WTC11 (cell line): ENCODE measurements around the gene RMND5A. TPM values are rescaled to one million over a fixed set of nuclear protein-coding genes. Genes with fewer than 3 reads are reported as not detected.

Source experiments
- ATF1 ChIP-seq: sonication (generic); formaldehyde crosslinking; IDR thresholded peaks from 2 replicates; pipeline ENCODE4 v1.8.1; 2023; ENCODE audit warnings: mild to moderate bottlenecking, moderate library complexity, missing genetic modification reagents
- CBFB ChIP-seq: sonication (generic); formaldehyde crosslinking; IDR thresholded peaks from 2 replicates; pipeline ENCODE4 v1.8.1; 2022; ENCODE audit warnings: mild to moderate bottlenecking, low read depth, missing genetic modification reagents
- CREM ChIP-seq: sonication (generic); formaldehyde crosslinking; IDR thresholded peaks from 2 replicates; pipeline ENCODE4 v1.8.1; 2022; ENCODE audit warnings: mild to moderate bottlenecking, missing genetic modification reagents, moderate library complexity
- CTCF ChIP-seq: fragments of 200-600 bp; IDR thresholded peaks from 2 replicates; pipeline ENCODE4 v1.8.0; 2022; ENCODE audit warnings: antibody characterized with exemption
- E2F4 ChIP-seq: sonication (generic); formaldehyde crosslinking; IDR thresholded peaks from 2 replicates; pipeline ENCODE4 v1.8.1; 2022; ENCODE audit warnings: low read depth, mild to moderate bottlenecking, moderate library complexity, missing genetic modification reagents, borderline replicate concordance
- E2F5 ChIP-seq: sonication (generic); formaldehyde crosslinking; IDR thresholded peaks from 2 replicates; pipeline ENCODE4 v1.8.1; 2022; ENCODE audit warnings: mild to moderate bottlenecking, moderate library complexity, missing genetic modification reagents
- FOXP1 ChIP-seq: sonication (generic); formaldehyde crosslinking; IDR thresholded peaks from 2 replicates; pipeline ENCODE4 v1.8.0; 2022; ENCODE audit warnings: missing genetic modification reagents, mild to moderate bottlenecking, moderate library complexity, borderline replicate concordance
- HMGA2 ChIP-seq: fragments of 250-450 bp; sonication (Bioruptor Pico); IDR thresholded peaks from 2 replicates; pipeline ENCODE4 v1.4.0; 2021; ENCODE audit warnings: mild to moderate bottlenecking, moderate library complexity
- KAT7 ChIP-seq: sonication (generic); formaldehyde crosslinking; IDR thresholded peaks from 2 replicates; pipeline ENCODE4 v1.8.1; 2023; ENCODE audit warnings: missing genetic modification reagents, mild to moderate bottlenecking, borderline replicate concordance
- MYBL2 ChIP-seq: sonication (generic); formaldehyde crosslinking; IDR thresholded peaks from 2 replicates; pipeline ENCODE4 v1.8.1; 2023; ENCODE audit warnings: mild to moderate bottlenecking, moderate library complexity, missing genetic modification reagents
- NFE2L1 ChIP-seq: sonication (generic); formaldehyde crosslinking; IDR thresholded peaks from 2 replicates; pipeline ENCODE4 v1.8.1; 2023; ENCODE audit warnings: missing genetic modification reagents
- NR2C2 ChIP-seq: sonication (generic); formaldehyde crosslinking; IDR thresholded peaks from 2 replicates; pipeline ENCODE4 v1.8.0; 2022; ENCODE audit warnings: mild to moderate bottlenecking, missing genetic modification reagents
- TCF7 ChIP-seq: sonication (generic); formaldehyde crosslinking; IDR thresholded peaks from 2 replicates; pipeline ENCODE4 v1.8.0; 2022; ENCODE audit warnings: mild to moderate bottlenecking, low read depth, missing genetic modification reagents, moderate library complexity
- TEAD1 ChIP-seq: sonication (generic); formaldehyde crosslinking; IDR thresholded peaks from 2 replicates; pipeline ENCODE4 v1.8.0; 2022; ENCODE audit warnings: mild to moderate bottlenecking, missing genetic modification reagents
- TP53 ChIP-seq: sonication (generic); formaldehyde crosslinking; IDR thresholded peaks from 2 replicates; pipeline ENCODE4 v1.8.1; 2023; ENCODE audit warnings: mild to moderate bottlenecking, missing genetic modification reagents
- USF2 ChIP-seq: sonication (generic); formaldehyde crosslinking; IDR thresholded peaks from 2 replicates; pipeline ENCODE4 v1.8.1; 2023; ENCODE audit warnings: mild to moderate bottlenecking, missing genetic modification reagents, moderate library complexity
- ZNF121 ChIP-seq: sonication (generic); formaldehyde crosslinking; IDR thresholded peaks from 2 replicates; pipeline ENCODE4 v1.8.0; 2023; ENCODE audit warnings: missing genetic modification reagents
- ZNF232 ChIP-seq: sonication (generic); formaldehyde crosslinking; IDR thresholded peaks from 2 replicates; pipeline ENCODE4 v1.8.0; 2022; ENCODE audit warnings: mild to moderate bottlenecking, missing genetic modification reagents
- ZNF263 ChIP-seq: sonication (generic); formaldehyde crosslinking; IDR thresholded peaks from 2 replicates; pipeline ENCODE4 v1.8.1; 2022; ENCODE audit warnings: low read depth, mild to moderate bottlenecking, moderate library complexity, missing genetic modification reagents
- ZNF317 ChIP-seq: sonication (generic); formaldehyde crosslinking; IDR thresholded peaks from 2 replicates; pipeline ENCODE4 v1.8.1; 2023; ENCODE audit warnings: low read depth, mild to moderate bottlenecking, moderate library complexity, missing genetic modification reagents, borderline replicate concordance
- ZNF396 ChIP-seq: fragments of 250-450 bp; sonication (Bioruptor Pico); IDR thresholded peaks from 2 replicates; pipeline ENCODE4 v1.8.0; 2021; ENCODE audit warnings: mild to moderate bottlenecking, moderate library complexity, borderline replicate concordance
- ZNF423 ChIP-seq: fragments of 250-450 bp; sonication (Bioruptor Pico); IDR thresholded peaks from 2 replicates; pipeline ENCODE4 v2.1.2; 2022; ENCODE audit warnings: mild to moderate bottlenecking, moderate library complexity
- ZNF512 ChIP-seq: sonication (generic); formaldehyde crosslinking; IDR thresholded peaks from 2 replicates; pipeline ENCODE4 v1.8.1; 2022; ENCODE audit warnings: missing genetic modification reagents, borderline replicate concordance
- ZNF671 ChIP-seq: fragments of 250-450 bp; sonication (Bioruptor Pico); IDR thresholded peaks from 2 replicates; pipeline ENCODE4 v1.8.0; 2021; ENCODE audit warnings: mild to moderate bottlenecking
- ZSCAN18 ChIP-seq: fragments of 250-450 bp; sonication (Bioruptor Pico); IDR thresholded peaks from 2 replicates; pipeline ENCODE4 v2.1.2; 2022; ENCODE audit warnings: mild to moderate bottlenecking, moderate library complexity
- total RNA-seq: library from RNA; stranded (reverse); gene quantifications from 3 replicates; pipeline ENCODE4 v1.2.3, GENCODE V29; 2021
- TF ChIP-seq, protein P1 (sequence below): fragments of 250-450 bp; sonication (Bioruptor Pico); IDR thresholded peaks from 2 replicates; pipeline ENCODE4 v1.9.0; 2021; ENCODE audit warnings: moderate library complexity, mild to moderate bottlenecking, inconsistent platforms, borderline replicate concordance
- TF ChIP-seq, protein P2 (sequence below): sonication (generic); formaldehyde crosslinking; IDR thresholded peaks from 2 replicates; pipeline ENCODE4 v1.8.1; 2023; ENCODE audit warnings: mild to moderate bottlenecking, moderate library complexity, missing genetic modification reagents
- TF ChIP-seq, protein P3 (sequence below): sonication (generic); formaldehyde crosslinking; conservative IDR thresholded peaks from 2 replicates; pipeline ENCODE4 v1.8.1; 2022; ENCODE audit warnings: mild to moderate bottlenecking, missing genetic modification reagents

The RMND5A gene
- total RNA-seq, 1 experiment from 2014 or later: 55.4 TPM

DNA sequence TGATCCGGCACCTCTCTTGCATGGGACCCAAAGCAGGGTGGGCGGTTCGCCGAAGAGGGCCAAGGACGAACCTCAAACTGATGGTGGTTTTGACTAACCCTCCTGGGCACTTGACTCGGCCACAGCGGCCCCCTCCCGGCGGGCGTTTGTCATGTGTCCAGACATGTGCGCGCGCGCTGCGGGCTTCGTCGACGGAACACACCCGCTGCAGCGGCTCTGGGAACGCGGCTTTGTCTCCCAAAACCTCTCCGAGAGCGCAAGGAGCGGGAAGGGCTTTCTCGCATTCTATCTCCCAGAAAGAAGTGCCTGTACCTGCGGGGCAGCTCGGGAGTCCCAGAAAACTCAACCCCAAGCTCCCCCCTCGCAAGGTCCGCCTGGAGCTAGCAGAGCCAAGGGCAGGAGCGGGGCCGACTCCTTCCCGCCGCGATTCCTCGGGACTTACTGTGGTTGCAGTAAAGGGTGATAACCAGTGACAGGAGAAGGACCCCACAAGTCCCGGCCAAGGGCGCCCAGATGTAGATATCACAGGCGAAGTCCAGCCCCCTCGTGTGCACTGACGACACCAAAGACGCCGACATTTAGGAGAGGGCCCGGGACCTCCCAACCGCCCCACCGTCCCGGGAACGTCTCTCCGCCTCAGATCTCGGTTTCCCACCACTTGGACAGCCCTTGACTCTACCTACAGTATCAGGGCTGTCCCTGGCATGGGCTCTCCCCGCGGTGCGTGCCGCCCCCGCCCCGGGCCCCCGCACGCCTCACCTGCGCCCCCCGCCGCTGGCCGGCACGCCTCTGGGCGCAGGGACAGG lies 69.0 kb downstream of the RMND5A start (continued):
- peak; percentile 88 for TF ChIP-seq ZNF232 (CRISPR knock-in tag)
- peak; percentile 49; the same call in 1 of the 2 replicates for TF ChIP-seq E2F4 (CRISPR knock-in tag)
- TF ChIP-seq HMGA2 (CRISPR knock-in tag): no peak
- peak; percentile 85; the same call in 1 of the 2 replicates for TF ChIP-seq TEAD1
- TF ChIP-seq, protein P1, sequence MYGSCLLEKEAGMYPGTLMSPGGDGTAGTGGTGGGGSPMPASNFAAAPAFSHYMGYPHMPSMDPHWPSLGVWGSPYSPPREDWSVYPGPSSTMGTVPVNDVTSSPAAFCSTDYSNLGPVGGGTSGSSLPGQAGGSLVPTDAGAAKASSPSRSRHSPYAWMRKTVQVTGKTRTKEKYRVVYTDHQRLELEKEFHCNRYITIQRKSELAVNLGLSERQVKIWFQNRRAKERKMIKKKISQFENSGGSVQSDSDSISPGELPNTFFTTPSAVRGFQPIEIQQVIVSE (CRISPR knock-in tag): no peak
- TF ChIP-seq ZNF396 (CRISPR knock-in tag): no peak
- TF ChIP-seq FOXP1 (CRISPR knock-in tag): peak; percentile 98
- no peak for TF ChIP-seq ZNF263 (CRISPR knock-in tag)
- peak; percentile 79 for TF ChIP-seq USF2 (CRISPR knock-in tag)
- no peak for TF ChIP-seq ZNF512 (CRISPR knock-in tag)
- no peak for TF ChIP-seq ATF1 (CRISPR knock-in tag)
- no peak for TF ChIP-seq ZSCAN18 (CRISPR knock-in tag)
- peak; percentile 79; the same call in 1 of the 2 replicates for TF ChIP-seq TCF7 (CRISPR knock-in tag)
- TF ChIP-seq CBFB (CRISPR knock-in tag): peak; percentile 23; the same call in 1 of the 2 replicates
- peak; percentile 82 for TF ChIP-seq NFE2L1
- TF ChIP-seq E2F5: peak; percentile 74; the same call in 1 of the 2 replicates
- no peak for TF ChIP-seq ZNF671 (CRISPR knock-in tag)
- no peak for TF ChIP-seq CTCF
- peak; percentile 93 for TF ChIP-seq TP53 (CRISPR knock-in tag)
- TF ChIP-seq, protein P2, sequence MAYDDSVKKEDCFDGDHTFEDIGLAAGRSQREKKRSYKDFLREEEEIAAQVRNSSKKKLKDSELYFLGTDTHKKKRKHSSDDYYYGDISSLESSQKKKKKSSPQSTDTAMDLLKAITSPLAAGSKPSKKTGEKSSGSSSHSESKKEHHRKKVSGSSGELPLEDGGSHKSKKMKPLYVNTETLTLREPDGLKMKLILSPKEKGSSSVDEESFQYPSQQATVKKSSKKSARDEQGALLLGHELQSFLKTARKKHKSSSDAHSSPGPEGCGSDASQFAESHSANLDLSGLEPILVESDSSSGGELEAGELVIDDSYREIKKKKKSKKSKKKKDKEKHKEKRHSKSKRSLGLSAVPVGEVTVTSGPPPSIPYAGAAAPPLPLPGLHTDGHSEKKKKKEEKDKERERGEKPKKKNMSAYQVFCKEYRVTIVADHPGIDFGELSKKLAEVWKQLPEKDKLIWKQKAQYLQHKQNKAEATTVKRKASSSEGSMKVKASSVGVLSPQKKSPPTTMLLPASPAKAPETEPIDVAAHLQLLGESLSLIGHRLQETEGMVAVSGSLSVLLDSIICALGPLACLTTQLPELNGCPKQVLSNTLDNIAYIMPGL (CRISPR knock-in tag): 0 out of 2 replicates have a peak, but pooled peaks have one; percentile 43
- TF ChIP-seq ZNF423 (CRISPR knock-in tag): no peak
- peak; percentile 85 for TF ChIP-seq MYBL2 (CRISPR knock-in tag)
- TF ChIP-seq ZNF317 (CRISPR knock-in tag): peak; percentile 68; the same call in 1 of the 2 replicates
- peak; percentile 55; the same call in 1 of the 2 replicates for TF ChIP-seq CREM (CRISPR knock-in tag)
- TF ChIP-seq, protein P3, sequence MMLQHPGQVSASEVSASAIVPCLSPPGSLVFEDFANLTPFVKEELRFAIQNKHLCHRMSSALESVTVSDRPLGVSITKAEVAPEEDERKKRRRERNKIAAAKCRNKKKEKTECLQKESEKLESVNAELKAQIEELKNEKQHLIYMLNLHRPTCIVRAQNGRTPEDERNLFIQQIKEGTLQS (CRISPR knock-in tag): 0 out of 2 replicates have a peak, but pooled peaks have one; percentile 49
- TF ChIP-seq NR2C2: peak; percentile 75
- TF ChIP-seq ZNF121 (CRISPR knock-in tag): no peak
- TF ChIP-seq KAT7: no peak
